ENCODE data around the gene TJP2.

DNA sequence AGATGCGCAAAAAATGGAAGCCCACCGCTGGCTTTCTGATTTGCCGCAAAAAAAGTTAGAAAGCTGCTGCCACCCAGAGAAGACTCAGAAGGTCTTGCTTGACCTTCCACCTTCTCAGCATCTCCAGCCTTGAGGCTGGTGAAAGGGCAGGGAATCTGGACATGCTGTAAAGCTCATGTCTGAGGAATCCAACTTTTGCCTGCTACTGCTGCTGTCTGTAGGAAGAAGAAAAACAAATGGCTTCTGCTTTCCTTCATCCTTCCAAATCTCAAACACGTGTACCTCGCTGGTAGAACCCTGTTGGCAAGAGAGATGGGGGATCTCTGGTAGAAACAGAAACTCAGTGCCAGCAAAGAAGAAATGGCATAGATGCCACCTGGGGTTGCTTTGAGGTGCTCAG lies 10.2 kb downstream of the TJP2 start:
- no peak for TF ChIP-seq ZNF521 (tag by site-specific recombination; IDR thresholded peaks at IDR 0.05)
- TF ChIP-seq ZBTB7A (tag by site-specific recombination; IDR thresholded peaks at IDR 0.05; ENCODE audit: low read depth) = no peak
- no peak for TF ChIP-seq ZNF248 (tag by site-specific recombination; IDR thresholded peaks at IDR 0.05)
- TF ChIP-seq, protein P1, sequence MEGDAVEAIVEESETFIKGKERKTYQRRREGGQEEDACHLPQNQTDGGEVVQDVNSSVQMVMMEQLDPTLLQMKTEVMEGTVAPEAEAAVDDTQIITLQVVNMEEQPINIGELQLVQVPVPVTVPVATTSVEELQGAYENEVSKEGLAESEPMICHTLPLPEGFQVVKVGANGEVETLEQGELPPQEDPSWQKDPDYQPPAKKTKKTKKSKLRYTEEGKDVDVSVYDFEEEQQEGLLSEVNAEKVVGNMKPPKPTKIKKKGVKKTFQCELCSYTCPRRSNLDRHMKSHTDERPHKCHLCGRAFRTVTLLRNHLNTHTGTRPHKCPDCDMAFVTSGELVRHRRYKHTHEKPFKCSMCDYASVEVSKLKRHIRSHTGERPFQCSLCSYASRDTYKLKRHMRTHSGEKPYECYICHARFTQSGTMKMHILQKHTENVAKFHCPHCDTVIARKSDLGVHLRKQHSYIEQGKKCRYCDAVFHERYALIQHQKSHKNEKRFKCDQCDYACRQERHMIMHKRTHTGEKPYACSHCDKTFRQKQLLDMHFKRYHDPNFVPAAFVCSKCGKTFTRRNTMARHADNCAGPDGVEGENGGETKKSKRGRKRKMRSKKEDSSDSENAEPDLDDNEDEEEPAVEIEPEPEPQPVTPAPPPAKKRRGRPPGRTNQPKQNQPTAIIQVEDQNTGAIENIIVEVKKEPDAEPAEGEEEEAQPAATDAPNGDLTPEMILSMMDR (tag by site-specific recombination; IDR thresholded peaks at IDR 0.05) = no peak
- TF ChIP-seq, protein P2, sequence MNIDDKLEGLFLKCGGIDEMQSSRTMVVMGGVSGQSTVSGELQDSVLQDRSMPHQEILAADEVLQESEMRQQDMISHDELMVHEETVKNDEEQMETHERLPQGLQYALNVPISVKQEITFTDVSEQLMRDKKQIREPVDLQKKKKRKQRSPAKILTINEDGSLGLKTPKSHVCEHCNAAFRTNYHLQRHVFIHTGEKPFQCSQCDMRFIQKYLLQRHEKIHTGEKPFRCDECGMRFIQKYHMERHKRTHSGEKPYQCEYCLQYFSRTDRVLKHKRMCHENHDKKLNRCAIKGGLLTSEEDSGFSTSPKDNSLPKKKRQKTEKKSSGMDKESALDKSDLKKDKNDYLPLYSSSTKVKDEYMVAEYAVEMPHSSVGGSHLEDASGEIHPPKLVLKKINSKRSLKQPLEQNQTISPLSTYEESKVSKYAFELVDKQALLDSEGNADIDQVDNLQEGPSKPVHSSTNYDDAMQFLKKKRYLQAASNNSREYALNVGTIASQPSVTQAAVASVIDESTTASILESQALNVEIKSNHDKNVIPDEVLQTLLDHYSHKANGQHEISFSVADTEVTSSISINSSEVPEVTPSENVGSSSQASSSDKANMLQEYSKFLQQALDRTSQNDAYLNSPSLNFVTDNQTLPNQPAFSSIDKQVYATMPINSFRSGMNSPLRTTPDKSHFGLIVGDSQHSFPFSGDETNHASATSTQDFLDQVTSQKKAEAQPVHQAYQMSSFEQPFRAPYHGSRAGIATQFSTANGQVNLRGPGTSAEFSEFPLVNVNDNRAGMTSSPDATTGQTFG (tag by site-specific recombination; IDR thresholded peaks at IDR 0.05; ENCODE audit: borderline replicate concordance) = no peak
- no peak for TF ChIP-seq ZNF777 (tag by site-specific recombination; IDR thresholded peaks at IDR 0.05; ENCODE audit: borderline replicate concordance)
- TF ChIP-seq ZNF600 (tag by site-specific recombination; IDR thresholded peaks at IDR 0.05) = no peak
- TF ChIP-seq ZSCAN30 (tag by site-specific recombination; IDR thresholded peaks at IDR 0.05) = no peak
- TF ChIP-seq, protein P3, sequence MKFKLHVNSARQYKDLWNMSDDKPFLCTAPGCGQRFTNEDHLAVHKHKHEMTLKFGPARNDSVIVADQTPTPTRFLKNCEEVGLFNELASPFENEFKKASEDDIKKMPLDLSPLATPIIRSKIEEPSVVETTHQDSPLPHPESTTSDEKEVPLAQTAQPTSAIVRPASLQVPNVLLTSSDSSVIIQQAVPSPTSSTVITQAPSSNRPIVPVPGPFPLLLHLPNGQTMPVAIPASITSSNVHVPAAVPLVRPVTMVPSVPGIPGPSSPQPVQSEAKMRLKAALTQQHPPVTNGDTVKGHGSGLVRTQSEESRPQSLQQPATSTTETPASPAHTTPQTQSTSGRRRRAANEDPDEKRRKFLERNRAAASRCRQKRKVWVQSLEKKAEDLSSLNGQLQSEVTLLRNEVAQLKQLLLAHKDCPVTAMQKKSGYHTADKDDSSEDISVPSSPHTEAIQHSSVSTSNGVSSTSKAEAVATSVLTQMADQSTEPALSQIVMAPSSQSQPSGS (tag by site-specific recombination; IDR thresholded peaks at IDR 0.05; ENCODE audit: low read depth) = no peak
